Esophagus squamous epithelium (tissue), 4 donors: ENCODE results near the gene FLNB.

ENCODE experiments used
- POLR2A ChIP-seq, 4 donors: fragments of 450-650 bp; IDR thresholded peaks; one replicate each; pipeline ENCODE4 v1.6.1; 2017; ENCODE audit warnings: antibody characterized with exemption in 4 of 4, mild to moderate bottlenecking in 4 of 4, moderate library complexity in 3 of 4
- TF ChIP-seq, protein P1 (sequence below), 6 experiments: fragments of 450-650 bp in 4 of 6; fragments of 200-600 bp in 2 of 6; sonication (generic) in 2 of 6; IDR thresholded peaks; one replicate each; pipeline ENCODE4 v1.5.1; 2016 to 2019; ENCODE audit warnings: antibody characterized with exemption in 6 of 6, mild to moderate bottlenecking in 4 of 6, moderate library complexity in 4 of 6

DNA sequence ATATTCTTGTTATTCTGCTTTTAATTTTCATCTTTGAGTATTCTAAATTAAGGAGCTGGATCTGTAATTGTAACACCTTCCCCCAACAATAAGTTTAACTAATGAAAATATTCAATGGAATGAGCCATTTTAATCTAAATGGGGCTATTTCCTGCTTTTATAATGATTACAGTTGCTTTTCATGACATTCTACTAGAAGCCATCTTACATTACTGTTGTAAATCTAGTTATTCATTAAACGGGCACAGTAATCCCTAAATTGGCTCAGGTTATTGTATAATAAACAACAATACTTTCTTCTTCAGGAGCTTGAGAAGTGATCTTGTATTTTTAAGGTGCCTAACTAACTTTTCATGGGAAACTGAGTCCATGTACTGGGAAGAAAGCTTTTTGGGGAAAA is 8.5 kb downstream of the FLNB start:
- TF ChIP-seq, protein P1, sequence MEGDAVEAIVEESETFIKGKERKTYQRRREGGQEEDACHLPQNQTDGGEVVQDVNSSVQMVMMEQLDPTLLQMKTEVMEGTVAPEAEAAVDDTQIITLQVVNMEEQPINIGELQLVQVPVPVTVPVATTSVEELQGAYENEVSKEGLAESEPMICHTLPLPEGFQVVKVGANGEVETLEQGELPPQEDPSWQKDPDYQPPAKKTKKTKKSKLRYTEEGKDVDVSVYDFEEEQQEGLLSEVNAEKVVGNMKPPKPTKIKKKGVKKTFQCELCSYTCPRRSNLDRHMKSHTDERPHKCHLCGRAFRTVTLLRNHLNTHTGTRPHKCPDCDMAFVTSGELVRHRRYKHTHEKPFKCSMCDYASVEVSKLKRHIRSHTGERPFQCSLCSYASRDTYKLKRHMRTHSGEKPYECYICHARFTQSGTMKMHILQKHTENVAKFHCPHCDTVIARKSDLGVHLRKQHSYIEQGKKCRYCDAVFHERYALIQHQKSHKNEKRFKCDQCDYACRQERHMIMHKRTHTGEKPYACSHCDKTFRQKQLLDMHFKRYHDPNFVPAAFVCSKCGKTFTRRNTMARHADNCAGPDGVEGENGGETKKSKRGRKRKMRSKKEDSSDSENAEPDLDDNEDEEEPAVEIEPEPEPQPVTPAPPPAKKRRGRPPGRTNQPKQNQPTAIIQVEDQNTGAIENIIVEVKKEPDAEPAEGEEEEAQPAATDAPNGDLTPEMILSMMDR (IDR thresholded peaks at IDR 0.05): no peak
- no peak for TF ChIP-seq POLR2A (IDR thresholded peaks at IDR 0.05)
